Gastroesophageal sphincter (tissue), 3 donors: ENCODE measurements around the gene MAGEB1.

Experiments used
- EP300 ChIP-seq: sonication (generic); formaldehyde crosslinking; IDR thresholded peaks from one replicate; pipeline ENCODE4 v1.6.1; 2017; ENCODE audit warnings: antibody characterized with exemption, mild to moderate bottlenecking
- POLR2A ChIP-seq, 2 donors: fragments of 450-650 bp; IDR thresholded peaks; one replicate each; pipeline ENCODE4 v1.6.1; 2017; ENCODE audit warnings: antibody characterized with exemption in 2 of 2, mild to moderate bottlenecking in 2 of 2, moderate library complexity in 1 of 2
- POLR2AphosphoS5 ChIP-seq: sonication (generic); formaldehyde crosslinking; IDR thresholded peaks from one replicate; pipeline ENCODE4 v1.6.1; 2017; ENCODE audit warnings: antibody characterized with exemption
- TF ChIP-seq, protein P1 (sequence below), 4 experiments: fragments of 200-600 bp in 2 of 4; fragments of 450-650 bp in 2 of 4; sonication (generic) in 1 of 4; IDR thresholded peaks; one replicate each; pipeline ENCODE4 v1.5.1; 2017 to 2019; ENCODE audit warnings: antibody characterized with exemption in 4 of 4, mild to moderate bottlenecking in 2 of 4, moderate library complexity in 2 of 4

DNA sequence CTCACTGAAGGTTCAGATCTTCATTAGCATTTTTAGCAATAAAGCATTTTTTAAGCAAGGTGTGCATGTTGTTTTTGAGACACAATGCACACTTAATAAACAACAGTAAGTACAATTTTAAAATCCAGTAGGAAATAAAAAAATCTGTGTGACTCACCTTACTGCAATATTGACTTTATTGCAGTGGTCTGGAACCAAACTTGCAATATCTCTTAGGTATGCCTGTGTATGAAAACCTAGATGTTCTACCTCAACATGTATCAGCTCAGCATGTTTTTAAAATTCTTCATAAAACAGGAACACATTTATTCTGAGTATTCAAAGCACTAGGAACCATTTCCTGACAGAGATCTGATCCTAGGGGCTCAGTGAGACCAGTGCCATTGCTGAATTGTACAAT, 35.6 kb downstream of the MAGEB1 start:
- TF ChIP-seq, protein P1, sequence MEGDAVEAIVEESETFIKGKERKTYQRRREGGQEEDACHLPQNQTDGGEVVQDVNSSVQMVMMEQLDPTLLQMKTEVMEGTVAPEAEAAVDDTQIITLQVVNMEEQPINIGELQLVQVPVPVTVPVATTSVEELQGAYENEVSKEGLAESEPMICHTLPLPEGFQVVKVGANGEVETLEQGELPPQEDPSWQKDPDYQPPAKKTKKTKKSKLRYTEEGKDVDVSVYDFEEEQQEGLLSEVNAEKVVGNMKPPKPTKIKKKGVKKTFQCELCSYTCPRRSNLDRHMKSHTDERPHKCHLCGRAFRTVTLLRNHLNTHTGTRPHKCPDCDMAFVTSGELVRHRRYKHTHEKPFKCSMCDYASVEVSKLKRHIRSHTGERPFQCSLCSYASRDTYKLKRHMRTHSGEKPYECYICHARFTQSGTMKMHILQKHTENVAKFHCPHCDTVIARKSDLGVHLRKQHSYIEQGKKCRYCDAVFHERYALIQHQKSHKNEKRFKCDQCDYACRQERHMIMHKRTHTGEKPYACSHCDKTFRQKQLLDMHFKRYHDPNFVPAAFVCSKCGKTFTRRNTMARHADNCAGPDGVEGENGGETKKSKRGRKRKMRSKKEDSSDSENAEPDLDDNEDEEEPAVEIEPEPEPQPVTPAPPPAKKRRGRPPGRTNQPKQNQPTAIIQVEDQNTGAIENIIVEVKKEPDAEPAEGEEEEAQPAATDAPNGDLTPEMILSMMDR (IDR thresholded peaks at IDR 0.05): no peak
- TF ChIP-seq POLR2A (IDR thresholded peaks at IDR 0.05) (no peak), EP300 (no peak), POLR2AphosphoS5 (no peak)
